SU-DHL-6 (cell line): Measurements from ENCODE around the gene DTX1.

Experiments used
- H2AFZ ChIP-seq: fragments of 200-600 bp; sonication (generic); 2 replicates; pipeline ENCODE4 v1.6.1; 2014; ENCODE audit warnings: low read depth, mild to moderate bottlenecking, moderate library complexity, mixed read lengths, antibody characterized with exemption, low read length; ENCODE audit not compliant: severe bottlenecking
- H3F3A ChIP-seq: fragments of 200-600 bp; shearing (Covaris generic); 2 replicates; pipeline ENCODE4 v1.6.0; 2016; ENCODE audit warnings: antibody characterized with exemption, mild to moderate bottlenecking; ENCODE audit not compliant: insufficient read depth
- H3K27ac ChIP-seq: fragments of 200-600 bp; sonication (generic); 2 replicates; pipeline ENCODE4 v1.5.1; 2016; ENCODE audit warnings: low read depth, mild to moderate bottlenecking, low read length, moderate library complexity, mixed read lengths
- H3K27me3 ChIP-seq: fragments of 200-600 bp; sonication (generic), shearing (Covaris generic); 2 replicates; pipeline ENCODE4 v1.6.0; 2014; ENCODE audit warnings: mild to moderate bottlenecking, low read length
- H3K36me3 ChIP-seq: fragments of 200-600 bp; sonication (generic); 2 replicates; pipeline ENCODE4 v1.6.1; 2014; ENCODE audit warnings: mild to moderate bottlenecking, low read length, mixed read lengths
- H3K4me2 ChIP-seq: fragments of 300-600, 200-600 bp; shearing (Covaris generic), sonication (generic); 2 replicates; pipeline ENCODE4 v1.6.0; 2014; ENCODE audit warnings: low read length, low read depth, mild to moderate bottlenecking; ENCODE audit not compliant: poor library complexity, severe bottlenecking
- H3K4me3 ChIP-seq: fragments of 200-600 bp; sonication (generic); 2 replicates; pipeline ENCODE4 v1.5.1; 2014; ENCODE audit warnings: antibody characterized with exemption, low read length, mild to moderate bottlenecking, mixed read lengths; ENCODE audit not compliant: insufficient read depth, poor library complexity, severe bottlenecking
- H3K79me2 ChIP-seq: fragments of 200-600 bp; sonication (generic); 2 replicates; pipeline ENCODE4 v1.6.1; 2014; ENCODE audit warnings: mild to moderate bottlenecking, low read length, moderate library complexity; ENCODE audit not compliant: insufficient read depth
- H3K9ac ChIP-seq: fragments of 200-600 bp; sonication (generic); 2 replicates; pipeline ENCODE4 v1.7.0; 2014; ENCODE audit warnings: mild to moderate bottlenecking, low read length
- H3K9me2 ChIP-seq: fragments of 200-600 bp; sonication (generic); replicated peaks from 2 replicates; pipeline ENCODE4 v1.6.1; 2014; ENCODE audit warnings: low read length; ENCODE audit not compliant: insufficient read depth
- H3K9me3 ChIP-seq: fragments of 200-600 bp; sonication (generic); 2 replicates; pipeline ENCODE4 v1.6.1; 2014; ENCODE audit warnings: low read length, mixed read lengths; ENCODE audit not compliant: insufficient read depth
- H4K20me1 ChIP-seq: fragments of 200-600 bp; sonication (generic); 2 replicates; pipeline ENCODE4 v1.6.1; 2014; ENCODE audit warnings: low read depth, mild to moderate bottlenecking, antibody characterized with exemption, low read length, moderate library complexity, mixed read lengths
- CTCF ChIP-seq: fragments of 200-600 bp; sonication (generic); IDR thresholded peaks from one replicate; pipeline ENCODE4 v1.5.1; 2017; ENCODE audit warnings: antibody characterized with exemption, mild to moderate bottlenecking, low read length, moderate library complexity; ENCODE audit not compliant: insufficient read depth, poor library complexity, severe bottlenecking
- EZH2phosphoT487 ChIP-seq: fragments of 200-600 bp; sonication (generic), shearing (Covaris generic); conservative IDR thresholded peaks from 2 replicates; pipeline ENCODE4 v1.6.1; 2018; ENCODE audit warnings: mild to moderate bottlenecking, antibody characterized with exemption, low read length, moderate library complexity, mixed read lengths

DTX1 gene

GRCh38 chr12:113052326-113052725 is 4.2 kb upstream of the DTX1 start:
- peak overlapping the region; percentile 56 for H3K4me2 ChIP-seq
- H3K4me3 ChIP-seq = no peak overlapping the region
- peaks cover 62% of the 10 kb centered on the region for H3F3A ChIP-seq

GRCh38 chr12:113054948-113055486 is 1.5 kb upstream of the DTX1 start:
- Histone ChIP-seq H3K36me3 (peaks cover 24% of the 10 kb centered on the region), H3F3A (peaks cover 69% of the 10 kb centered on the region), H4K20me1 (no peaks in the 10 kb centered on the region), H3K4me2 (peak overlapping the region; percentile 99), H3K79me2 (peaks cover 59% of the 10 kb centered on the region), H3K9me2 (no peaks in the 10 kb centered on the region), H3K4me3 (peak overlapping the region; percentile 93), H3K27me3 (no peaks in the 10 kb centered on the region), H3K9me3 (no peaks in the 10 kb centered on the region), H3K9ac (peak overlapping the region; percentile 98), H2AFZ (no peak overlapping the region), H3K27ac (peak overlapping the region; percentile 99)
- TF ChIP-seq EZH2phosphoT487 (no peak), CTCF (no peak)

More at GRCh38 chr12:113052326-113052725, 4.2 kb upstream of the DTX1 start:
- H3K79me2 ChIP-seq = peaks cover 32% of the 10 kb centered on the region
- TF ChIP-seq CTCF (no peak), EZH2phosphoT487 (no peak)
- H2AFZ ChIP-seq = no peak overlapping the region
- peak overlapping the region; percentile 99 for H3K27ac ChIP-seq
- H3K9me3 ChIP-seq = no peaks in the 10 kb centered on the region
- peak overlapping the region; percentile 52 for H3K9ac ChIP-seq
- H4K20me1 ChIP-seq = no peaks in the 10 kb centered on the region
- H3K9me2 ChIP-seq = no peaks in the 10 kb centered on the region
- H3K27me3 ChIP-seq = no peaks in the 10 kb centered on the region
- H3K36me3 ChIP-seq = no peaks in the 10 kb centered on the region; the same call in 1 of the 2 replicates

- H3K36me3 ChIP-seq = peaks cover 27% of the 10 kb centered on the region
- H2AFZ ChIP-seq = no peak overlapping the region
- H3K27me3 ChIP-seq = no peaks in the 10 kb centered on the region
- peak overlapping the region; percentile 99 for H3K27ac ChIP-seq
- peak overlapping the region; percentile 98 for H3K9ac ChIP-seq
- no peaks in the 10 kb centered on the region for H3K9me2 ChIP-seq
- peaks cover 69% of the 10 kb centered on the region for H3F3A ChIP-seq
- TF ChIP-seq EZH2phosphoT487 = no peak
- peak overlapping the region; percentile 99 for H3K4me2 ChIP-seq
- H4K20me1 ChIP-seq = no peaks in the 10 kb centered on the region
- H3K9me3 ChIP-seq = no peaks in the 10 kb centered on the region
- H3K4me3 ChIP-seq = peak overlapping the region; percentile 93
- peaks cover 66% of the 10 kb centered on the region for H3K79me2 ChIP-seq
Measured at GRCh38 chr12:113055594-113056380, 743 bp upstream of the DTX1 start.

GRCh38 chr12:113056381-113056630 is 224 bp upstream of the DTX1 start:
- Histone ChIP-seq H3K9ac (peak overlapping the region; percentile 98), H4K20me1 (no peaks in the 10 kb centered on the region), H3K9me3 (no peaks in the 10 kb centered on the region), H3K9me2 (no peaks in the 10 kb centered on the region), H3K27ac (peak overlapping the region; percentile 99), H3F3A (peaks cover 70% of the 10 kb centered on the region), H2AFZ (no peak overlapping the region), H3K79me2 (peaks cover 71% of the 10 kb centered on the region), H3K4me3 (peak overlapping the region; percentile 93), H3K36me3 (peaks cover 27% of the 10 kb centered on the region), H3K27me3 (no peaks in the 10 kb centered on the region), H3K4me2 (peak overlapping the region; percentile 99)
- TF ChIP-seq CTCF (no peak), EZH2phosphoT487 (no peak)
